GDM1 (cell line): ENCODE results near the gene SYNGAP1.
"Not testable (repeated sequence)": the region's sequence is repeated elsewhere in the genome, so short reads cannot be mapped to it uniquely, and the experiment has no call there.

Source experiments
- DNase-seq: peaks from one replicate; lab custom pipeline; 2025; lab: John Stamatoyannopoulos, UW

The SYNGAP1 gene

DNA sequence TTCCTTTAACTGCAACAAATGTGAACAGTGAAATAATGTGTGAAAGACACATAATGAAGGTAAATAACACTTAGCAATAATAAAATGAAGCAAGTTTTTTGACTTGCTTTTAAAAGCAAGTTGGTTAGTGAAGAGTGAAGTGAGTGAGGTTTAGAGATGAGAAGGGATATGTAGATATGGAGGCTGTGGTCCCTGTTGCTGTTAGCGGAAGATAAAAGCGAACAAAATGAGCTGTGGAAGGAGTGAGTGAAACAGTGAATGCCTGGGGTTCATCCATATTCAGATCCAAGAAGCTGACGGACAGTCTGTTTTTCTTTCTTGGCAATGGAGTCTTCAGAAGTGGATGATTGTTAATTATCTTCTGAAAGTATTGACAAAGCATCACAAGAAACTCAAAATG lies 58.0 kb downstream of the SYNGAP1 start:
- no peak for DNase-seq

DNA sequence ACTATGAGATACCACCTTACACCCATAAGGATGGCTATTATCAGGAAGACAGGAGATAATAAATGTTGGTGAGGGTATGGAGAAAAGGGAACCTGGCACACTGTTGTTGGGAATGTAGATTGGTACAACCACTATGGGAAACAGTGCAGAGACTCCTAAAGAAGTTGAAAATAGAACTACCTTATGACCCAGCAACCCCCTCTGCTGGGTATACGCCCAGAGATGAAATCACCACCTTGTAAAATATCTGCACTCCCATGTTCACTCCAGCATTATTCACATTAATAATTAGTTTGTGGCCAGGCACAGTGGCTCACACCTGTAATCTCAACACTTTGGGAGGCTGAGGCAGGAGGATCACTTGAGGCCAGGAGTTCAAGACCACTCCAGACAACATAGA lies 61.3 kb downstream of the SYNGAP1 start:
- no peak for DNase-seq

DNA sequence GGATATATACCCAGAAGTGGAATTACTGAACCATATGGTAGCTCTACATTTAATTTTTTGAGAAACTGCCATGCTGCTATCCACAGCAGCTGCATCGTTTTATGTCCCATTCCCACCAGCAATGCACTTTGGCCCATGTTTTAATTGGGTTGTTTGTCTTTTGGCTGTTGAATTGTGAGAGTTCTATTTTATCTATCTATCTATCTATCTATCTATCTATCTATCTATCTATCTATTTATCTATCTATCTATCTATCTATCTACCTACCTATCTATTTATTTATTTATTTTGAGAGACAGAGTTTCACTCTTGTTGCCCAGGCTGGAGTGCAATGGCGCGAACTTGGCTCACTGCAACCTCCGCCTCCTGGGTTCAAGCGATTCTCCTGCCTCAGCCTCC lies 62.8 kb downstream of the SYNGAP1 start:
- not testable (repeated sequence) for DNase-seq

DNA sequence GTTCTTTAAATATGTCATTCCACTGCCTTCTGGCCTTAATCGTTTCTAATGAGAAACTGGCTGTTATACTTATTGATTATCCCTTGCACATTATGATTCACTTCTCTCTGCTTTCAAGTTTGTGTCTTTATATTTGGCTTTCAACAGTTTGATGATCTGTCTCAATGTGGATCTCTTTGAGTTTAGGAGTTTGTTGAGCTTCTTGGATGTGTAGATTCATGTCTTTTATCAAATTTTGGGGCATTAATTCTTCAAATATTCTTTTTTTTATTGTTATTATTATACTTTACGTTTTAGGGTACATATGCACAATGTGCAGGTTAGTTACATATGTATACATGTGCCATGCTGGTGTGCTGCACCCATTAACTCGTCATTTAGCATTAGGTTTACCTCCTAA lies 63.8 kb downstream of the SYNGAP1 start:
- DNase-seq = no peak

DNA sequence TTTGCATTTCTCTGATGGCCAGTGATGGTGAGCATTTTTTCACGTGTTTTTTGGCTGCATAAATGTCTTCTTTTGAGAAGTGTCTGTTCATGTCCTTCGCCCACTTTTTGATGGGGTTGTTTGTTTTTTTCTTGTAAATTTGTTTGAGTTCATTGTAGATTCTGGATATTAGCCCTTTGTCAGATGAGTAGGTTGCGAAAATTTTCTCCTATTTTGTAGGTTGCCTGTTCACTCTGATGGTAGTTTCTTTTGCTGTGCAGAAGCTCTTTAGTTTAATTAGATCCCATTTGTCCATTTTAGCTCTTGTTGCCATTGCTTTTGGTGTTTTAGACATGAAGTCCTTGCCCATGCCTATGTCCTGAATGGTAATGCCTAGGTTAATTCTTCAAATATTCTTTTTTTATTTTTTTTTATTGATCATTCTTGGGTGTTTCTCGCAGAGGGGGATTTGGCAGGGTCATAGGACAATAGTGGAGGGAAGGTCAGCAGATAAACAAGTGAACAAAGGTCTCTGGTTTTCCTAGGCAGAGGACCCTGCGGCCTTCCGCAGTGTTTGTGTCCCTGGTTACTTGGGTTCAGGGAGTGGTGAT lies 64.9 kb downstream of the SYNGAP1 start:
- not testable (repeated sequence) for DNase-seq

DNA sequence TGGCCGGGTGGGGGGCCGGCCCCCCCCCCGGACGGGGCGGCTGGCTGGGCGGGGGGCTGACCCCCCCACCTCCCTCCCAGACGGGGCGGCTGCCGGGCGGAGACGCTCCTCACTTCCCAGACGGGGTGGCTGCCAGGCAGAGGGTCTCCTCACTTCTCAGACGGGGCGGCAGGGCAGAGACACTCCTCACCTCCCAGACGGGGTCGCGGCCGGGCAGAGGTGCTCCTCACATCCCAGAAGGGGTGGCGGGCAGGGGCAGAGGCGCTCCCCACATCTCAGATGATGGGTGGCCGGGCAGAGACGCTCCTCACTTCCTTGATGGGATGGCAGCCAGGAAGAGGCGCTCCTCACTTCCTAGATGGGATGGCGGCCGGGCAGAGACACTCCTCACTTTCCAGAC lies 65.8 kb downstream of the SYNGAP1 start:
- not testable (repeated sequence) for DNase-seq

DNA sequence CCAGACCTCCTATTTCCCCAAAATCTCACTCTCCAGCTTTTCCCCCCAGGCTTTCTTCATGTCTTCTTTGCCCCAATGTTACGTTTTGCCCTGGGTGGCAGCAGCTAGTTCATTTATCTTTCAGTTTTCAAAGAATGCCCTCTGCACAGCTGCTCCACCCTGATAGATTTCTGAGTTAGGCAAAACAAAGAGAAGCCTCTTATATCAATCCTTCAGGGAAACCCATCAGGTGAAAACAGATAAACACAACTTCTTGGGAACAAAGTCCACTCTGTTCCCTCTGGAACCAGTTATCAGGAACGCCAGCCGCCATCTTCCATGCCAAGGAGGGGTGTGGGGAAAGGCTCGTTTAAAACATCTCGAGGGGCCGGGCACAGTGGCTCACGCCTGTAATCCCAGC lies 68.5 kb downstream of the SYNGAP1 start:
- no peak for DNase-seq

DNA sequence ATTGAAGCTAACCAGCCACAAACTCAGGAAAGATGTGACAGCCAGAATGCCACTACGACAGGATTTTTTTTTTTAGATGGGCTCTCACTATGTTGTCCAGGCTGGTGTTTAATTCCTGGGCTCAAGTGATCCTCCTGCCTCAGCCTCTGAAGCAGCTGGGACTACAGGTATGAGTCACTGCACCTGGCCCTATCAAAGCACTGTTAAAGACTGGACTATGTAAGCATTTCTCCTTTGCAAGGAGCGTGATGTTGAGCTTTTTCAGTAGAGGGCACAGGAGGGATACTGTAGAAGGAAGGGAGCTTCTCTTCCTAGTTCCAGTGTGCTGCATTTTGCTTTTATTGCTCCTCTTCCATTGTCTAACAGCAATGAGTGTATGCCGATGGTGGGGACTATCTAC lies 70.3 kb downstream of the SYNGAP1 start:
- DNase-seq = no peak

DNA sequence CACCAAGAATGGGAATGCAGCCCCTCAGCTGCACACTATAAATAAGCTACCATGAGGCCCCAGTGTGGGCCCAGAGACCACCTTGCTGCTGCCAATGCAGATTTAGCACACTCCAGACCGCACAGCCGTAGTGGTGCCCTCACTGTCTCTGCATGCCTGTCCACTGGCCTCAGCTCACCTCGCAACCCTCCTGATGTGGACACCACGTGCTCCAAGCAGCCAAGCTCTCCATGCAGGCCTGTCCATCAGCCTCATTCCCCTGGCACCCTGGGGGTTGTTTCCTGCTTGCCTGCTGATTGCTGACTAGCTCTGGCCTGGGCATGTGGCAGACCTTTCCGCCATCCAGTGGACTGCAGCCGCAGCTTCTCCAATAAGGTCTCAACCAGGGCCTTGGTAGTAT lies 70.8 kb downstream of the SYNGAP1 start:
- no peak for DNase-seq

DNA sequence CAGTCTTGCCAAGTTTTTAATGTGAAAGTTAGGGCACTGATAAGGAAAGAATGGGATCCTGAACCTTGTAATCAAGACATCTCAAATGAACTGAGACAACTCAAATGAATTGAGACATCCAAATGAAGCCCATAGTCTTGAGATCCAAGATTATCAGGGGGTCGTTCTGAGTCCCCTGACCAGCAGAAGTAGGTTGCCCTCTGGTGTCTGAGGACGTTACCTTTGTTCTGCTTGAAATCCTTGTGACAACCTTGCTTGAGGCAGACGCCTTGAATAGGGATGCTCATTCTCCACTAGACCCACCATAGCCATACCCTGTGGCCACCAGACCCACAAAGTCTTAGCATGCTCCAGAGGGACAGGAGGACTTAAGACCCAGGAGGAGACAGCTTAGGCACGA lies 72.2 kb downstream of the SYNGAP1 start:
- no peak for DNase-seq

DNA sequence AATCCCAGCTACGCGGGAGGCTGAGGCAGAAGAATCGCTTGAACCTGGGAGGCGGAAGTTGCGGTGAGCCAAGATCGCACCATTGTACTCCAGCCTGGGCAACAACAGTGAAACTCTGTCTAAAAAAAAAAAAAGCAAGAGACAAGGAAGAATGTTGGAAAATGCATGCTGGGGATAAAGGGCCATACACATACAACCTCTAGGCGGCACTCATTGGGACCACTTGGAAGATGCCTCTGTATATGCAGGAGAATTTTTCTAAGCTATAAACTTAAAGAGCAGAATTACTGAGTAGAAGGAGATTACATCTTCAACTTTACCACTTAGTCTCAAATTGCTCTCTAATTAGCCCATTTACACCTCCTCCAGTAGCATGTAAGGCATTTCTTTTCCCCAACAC lies 77.3 kb downstream of the SYNGAP1 start:
- DNase-seq = no peak

DNA sequence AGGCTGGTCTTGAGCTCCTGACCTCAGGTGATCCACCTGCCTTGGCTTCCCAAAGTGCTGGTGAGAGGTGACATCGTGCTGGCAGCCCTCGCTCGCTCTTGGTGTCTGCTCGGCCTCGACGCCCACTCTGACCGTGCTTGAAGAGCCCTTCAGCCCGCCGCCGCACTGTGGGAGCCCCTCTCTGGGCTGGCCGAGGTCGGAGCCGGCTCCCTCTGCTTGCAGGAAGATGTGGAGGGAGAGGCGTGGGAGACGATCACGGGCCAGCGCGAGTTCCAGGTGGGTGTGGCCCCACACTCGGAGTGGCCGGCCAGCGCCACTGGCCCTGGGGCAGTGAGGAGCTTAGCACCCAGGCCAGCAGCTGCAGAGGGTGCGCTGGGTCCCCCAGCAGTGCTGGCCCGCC lies 82.6 kb downstream of the SYNGAP1 start:
- no peak for DNase-seq

DNA sequence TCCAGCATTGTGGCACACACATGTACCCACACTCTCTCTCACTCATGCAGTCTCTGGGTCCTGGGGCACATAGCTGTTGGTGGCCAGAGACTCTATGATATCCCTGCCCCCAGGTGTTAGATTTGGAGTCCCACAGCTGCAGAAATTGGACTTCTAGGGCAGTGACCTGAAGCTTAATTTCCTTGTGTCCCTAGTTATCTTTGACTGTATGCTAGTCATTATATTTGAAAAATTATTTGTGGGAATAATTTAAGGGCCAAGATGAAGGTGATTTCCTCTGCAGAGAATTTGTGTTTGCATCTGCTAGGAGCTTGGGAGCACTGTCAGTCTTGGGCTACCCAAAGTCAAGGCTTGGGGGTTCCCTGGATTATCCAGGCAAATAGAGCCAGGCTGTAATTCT lies 84.6 kb downstream of the SYNGAP1 start:
- DNase-seq = no peak
